WTC11 (cell line): ENCODE results near the gene ADARB2. TPM values are rescaled to one million over a fixed set of nuclear protein-coding genes. Genes with fewer than 3 reads are reported as not detected.

Experiments used
- ATAC-seq: fragments of 200-7000 bp; cut with Tn5 transposase; 2 replicates; pipeline ENCODE4 v1.10.0; 2021; ENCODE audit warnings: mild to moderate bottlenecking, moderate library complexity
- CTCF ChIA-PET: fragments of 300-600 bp; sonication (Branson Sonifier 250); formaldehyde crosslinking; loops from one replicate; lab custom pipeline; 2021; ENCODE audit warnings: antibody characterized with exemption; lab: Charles Lee
- POLR2A ChIA-PET: fragments of 350-600 bp; sonication (Branson Sonifier 250); formaldehyde crosslinking; loops from one replicate; lab custom pipeline; 2021; ENCODE audit warnings: antibody characterized with exemption; lab: Charles Lee
- DNase-seq: peaks from one replicate; pipeline ENCODE4 v3.0.0; 2021; ENCODE audit warnings: low spot score
- H3K27ac Mint-ChIP-seq: 2 replicates; pipeline ENCODE4 v1.8.0; 2021; ENCODE audit warnings: mixed read lengths
- H3K27me3 Mint-ChIP-seq: 2 replicates; pipeline ENCODE4 v1.8.0; 2021; ENCODE audit warnings: low read depth, mild to moderate bottlenecking, moderate library complexity, mixed read lengths
- H3K36me3 Mint-ChIP-seq: 2 replicates; pipeline ENCODE4 v1.8.0; 2021; ENCODE audit warnings: mixed read lengths
- H3K4me1 Mint-ChIP-seq: 2 replicates; pipeline ENCODE4 v1.8.0; 2022; ENCODE audit warnings: mixed read lengths
- H3K4me3 Mint-ChIP-seq: 2 replicates; pipeline ENCODE4 v1.8.0; 2021; ENCODE audit warnings: mild to moderate bottlenecking, moderate library complexity, mixed read lengths
- H3K9me3 Mint-ChIP-seq: 2 replicates; pipeline ENCODE4 v1.8.0; 2021; ENCODE audit warnings: mixed read lengths
- ATF2 ChIP-seq: sonication (generic); formaldehyde crosslinking; IDR thresholded peaks from 2 replicates; pipeline ENCODE4 v1.8.1; 2022; ENCODE audit warnings: low read depth, missing genetic modification reagents, borderline replicate concordance
- CDX4 ChIP-seq: fragments of 250-450 bp; sonication (Bioruptor Pico); IDR thresholded peaks from 2 replicates; pipeline ENCODE4 v1.9.0; 2021; ENCODE audit warnings: moderate library complexity, mild to moderate bottlenecking, inconsistent platforms, borderline replicate concordance
- ETV6 ChIP-seq: sonication (generic); formaldehyde crosslinking; IDR thresholded peaks from 2 replicates; pipeline ENCODE4 v1.8.1; 2022; ENCODE audit warnings: mild to moderate bottlenecking, missing genetic modification reagents
- FOXP1 ChIP-seq: sonication (generic); formaldehyde crosslinking; IDR thresholded peaks from 2 replicates; pipeline ENCODE4 v1.8.0; 2022; ENCODE audit warnings: missing genetic modification reagents, mild to moderate bottlenecking, moderate library complexity, borderline replicate concordance
- JAZF1 ChIP-seq: fragments of 250-450 bp; sonication (Bioruptor Pico); IDR thresholded peaks from 2 replicates; pipeline ENCODE4 v1.9.0; 2021; ENCODE audit warnings: moderate library complexity, mild to moderate bottlenecking, inconsistent platforms
- MYBL2 ChIP-seq: sonication (generic); formaldehyde crosslinking; IDR thresholded peaks from 2 replicates; pipeline ENCODE4 v1.8.1; 2023; ENCODE audit warnings: mild to moderate bottlenecking, moderate library complexity, missing genetic modification reagents
- PRDM15 ChIP-seq: sonication (generic); formaldehyde crosslinking; IDR thresholded peaks from 2 replicates; pipeline ENCODE4 v1.8.0; 2022; ENCODE audit warnings: missing genetic modification reagents
- ZNF532 ChIP-seq: fragments of 250-450 bp; sonication (Bioruptor Pico); IDR thresholded peaks from 2 replicates; pipeline ENCODE4 v1.9.0; 2021; ENCODE audit warnings: mild to moderate bottlenecking, borderline replicate concordance
- total RNA-seq: library from RNA; stranded (reverse); gene quantifications from 3 replicates; pipeline ENCODE4 v1.2.3, GENCODE V29; 2021

The ADARB2 gene
- total RNA-seq, 1 experiment from 2014 or later, result 3.7 TPM

GRCh38 chr10:1483246-1483645 lies 254.1 kb downstream of the ADARB2 start:
- POLR2A ChIA-PET, result no interaction called here

More at GRCh38 chr10:1483246-1483645, 254.1 kb downstream of the ADARB2 start:
- Mint-ChIP-seq H3K9me3 (peaks cover 17% of the 10 kb centered on the region), H3K4me1 (peaks cover 30% of the 10 kb centered on the region), H3K4me3 (no peak overlapping the region), H3K27me3 (peaks cover 9% of the 10 kb centered on the region), H3K27ac (no peak overlapping the region), H3K36me3 (peaks cover 11% of the 10 kb centered on the region)
- CTCF ChIA-PET, result interaction anchor here (1.2 to 1.6 kb wide), 3 partner anchors 62 to 114 kb away, joined by 4 to 7 read pairs (median 4); no protein-coding TSS in a partner anchor
- DNase-seq, result no peak
- no peak for ATAC-seq
- TF ChIP-seq PRDM15 (no peak), ETV6 (CRISPR knock-in tag) (no peak), ATF2 (CRISPR knock-in tag) (no peak), JAZF1 (CRISPR knock-in tag) (no peak), CDX4 (no peak), FOXP1 (CRISPR knock-in tag) (no peak), MYBL2 (no peak), ZNF532 (no peak)
